ENCODE results near the gene CPNE7.

- no peak for TF ChIP-seq ZNF274 (IDR thresholded peaks at IDR 0.05; ENCODE audit: low read depth, low read length)
- no peak for TF ChIP-seq YY1 (IDR thresholded peaks at IDR 0.05; ENCODE audit: insufficient read depth, insufficient read length)
Observed at GRCh38 chr16:89607453-89607852, 31.9 kb downstream of the CPNE7 start.
